H1 (cell line): ENCODE results near the gene MRPS14. TPM values are rescaled to one million over a fixed set of nuclear protein-coding genes. Genes with fewer than 3 reads are reported as not detected.

Experiments
- CTCF ChIP-seq, 3 experiments: IDR thresholded peaks; 1 replicate in 2 of 3; 2 replicates in 1 of 3; pipeline versions ENCODE4 v1.5.1 to v1.6.1; 2011; ENCODE audit warnings: low read length in 3 of 3, mild to moderate bottlenecking in 3 of 3, inconsistent platforms in 2 of 3, low read depth in 1 of 3, moderate library complexity in 1 of 3; ENCODE audit not compliant: insufficient read depth in 1 of 3; ENCODE audit errors: control extremely low read depth in 1 of 3
- JUN ChIP-seq: IDR thresholded peaks from 2 replicates; pipeline ENCODE4 v1.6.1; 2011; ENCODE audit warnings: low read depth, mild to moderate bottlenecking, improper control_type of control experiment, low read length
- MAFK ChIP-seq: IDR thresholded peaks from 2 replicates; pipeline ENCODE4 v1.6.1; 2012; ENCODE audit warnings: low read depth, mild to moderate bottlenecking, improper control_type of control experiment, low read length
- polyA plus RNA-seq, 7 experiments: library from polyadenylated mRNA; depleted of rRNA in 3 of 7; stranded (reverse) in 5 of 7; unstranded in 2 of 7; fragments of >200 nt in 5 of 7; fragments of 200-250 nt in 2 of 7; gene quantifications; 1 replicate in 5 of 7; 2 replicates in 1 of 7; 4 replicates in 1 of 7; pipeline versions ENCODE4 v1.2.1 to v1.2.3, GENCODE V29; 2011 to 2013; ENCODE audit warnings: missing spikeins in 2 of 7, mixed read lengths in 2 of 7
- total RNA-seq: library from RNA; stranded (reverse); fragmentation: NEBNext Ultra II Directional; extraction: Animal tissue kit (Norgen Biotek cat#: 25700); gene quantifications from 2 replicates; pipeline ENCODE4 v1.2.1, GENCODE V29; 2021

Gene MRPS14
- total and polyA plus RNA-seq, 2 of the 8 experiments (the other 6 are each of a cell fraction or from before 2014, with no cell fraction given), result 27.5 to 38.7 TPM

- TF ChIP-seq MAFK (no peak), JUN (no peak), CTCF (IDR thresholded peaks at IDR 0.05; ENCODE audit: control extremely low read depth in 1 of 3, insufficient read depth in 1 of 3, low read depth in 1 of 3, low read length in 3 of 3) (no peak)
These were observed 34.2 kb downstream of the MRPS14 start (continued) for GRCh38 chr1:174988986-174989385.
